ENCODE results near the gene POLR3E. TPM values are rescaled to one million over a fixed set of nuclear protein-coding genes. Genes with fewer than 3 reads are reported as not detected.

Gene POLR3E
- total RNA-seq, result 48.0 TPM

GRCh38 chr16:22297114-22297870, at the start of gene POLR3E:
POLR3E (plus strand) TSS chr16:22297409; CDS start chr16:22302969, 5,560 bp downstream.

GRCh38 chr16:22374311-22375116, 77.3 kb downstream of the POLR3E start, which contains the start of gene CDR2:
CDR2 (minus strand) TSS chr16:22374619; CDS start chr16:22374309, 310 bp downstream.

Other genes starting within 250 kb of the POLR3E start
- 0.33 TPM for gene VWA3A, start 204.9 kb upstream of the POLR3E start, total RNA-seq
- not detected for gene SDR42E2, start 134.9 kb upstream of the POLR3E start, total RNA-seq
- gene EEF2K, start 91.1 kb upstream of the POLR3E start, total RNA-seq, result 44.2 TPM
- 26.4 TPM for gene CDR2, start 77.2 kb downstream of the POLR3E start, total RNA-seq
- 324 TPM for gene NPIPB5, start 213.5 kb downstream of the POLR3E start, total RNA-seq